Mesodermal cell (in vitro differentiated cells): ENCODE measurements around the gene EDA.

Experiments
- H3K27ac ChIP-seq: 2 replicates; pipeline ENCODE4 v1.7.0; 2013; ENCODE audit warnings: mild to moderate bottlenecking, low read depth, low read length, moderate library complexity; ENCODE audit not compliant: severe bottlenecking
- H3K36me3 ChIP-seq: 2 replicates; pipeline ENCODE4 v1.7.1; 2013; ENCODE audit warnings: mild to moderate bottlenecking, low read length, moderate library complexity; ENCODE audit not compliant: control insufficient read depth, insufficient read depth
- H3K4me1 ChIP-seq: one replicate; pipeline ENCODE4 v1.7.1; 2013; ENCODE audit warnings: mild to moderate bottlenecking, low read length; ENCODE audit not compliant: insufficient read depth, control insufficient read depth, poor library complexity, severe bottlenecking
- H3K4me3 ChIP-seq: 2 replicates; pipeline ENCODE4 v1.7.0; 2013; ENCODE audit warnings: low read length, control low read depth, mild to moderate bottlenecking; ENCODE audit not compliant: insufficient read depth, poor library complexity, severe bottlenecking; ENCODE audit errors: extremely low read depth
- H3K9me3 ChIP-seq: 2 replicates; pipeline ENCODE4 v1.7.1; 2013; ENCODE audit warnings: mild to moderate bottlenecking, low read length, moderate library complexity; ENCODE audit not compliant: control insufficient read depth
- WGBS, 2 experiments: methylation state at CpG; one replicate each; pipeline ENCODE4 v1.1.5; 2013; ENCODE audit warnings: missing lambda C conversion rate in 2 of 2; ENCODE audit not compliant: insufficient coverage in 2 of 2; 5-methylcytosine and 5-hydroxymethylcytosine counted together

EDA gene

GRCh38 chrX:69932323-69932722 is 316.4 kb downstream of the EDA start:
- no peaks in the 10 kb centered on the region for H3K9me3 ChIP-seq
- WGBS, 2 experiments: 80 to 86% methylated on average over 1 of the region's 3 CpGs
- H3K27ac ChIP-seq: no peak overlapping the region
- no peaks in the 10 kb centered on the region for H3K4me1 ChIP-seq
- no peaks in the 10 kb centered on the region for H3K36me3 ChIP-seq
- no peak overlapping the region for H3K4me3 ChIP-seq

- WGBS, 2 experiments: no CpG with 5 or more reads among the region's 2 CpGs
- no peak overlapping the region for H3K27ac ChIP-seq
- no peaks in the 10 kb centered on the region for H3K36me3 ChIP-seq
- no peak overlapping the region for H3K4me3 ChIP-seq
- H3K9me3 ChIP-seq: no peaks in the 10 kb centered on the region
- H3K4me1 ChIP-seq: no peaks in the 10 kb centered on the region
Measured at GRCh38 chrX:69948276-69948797, 332.4 kb downstream of the EDA start.

DNA sequence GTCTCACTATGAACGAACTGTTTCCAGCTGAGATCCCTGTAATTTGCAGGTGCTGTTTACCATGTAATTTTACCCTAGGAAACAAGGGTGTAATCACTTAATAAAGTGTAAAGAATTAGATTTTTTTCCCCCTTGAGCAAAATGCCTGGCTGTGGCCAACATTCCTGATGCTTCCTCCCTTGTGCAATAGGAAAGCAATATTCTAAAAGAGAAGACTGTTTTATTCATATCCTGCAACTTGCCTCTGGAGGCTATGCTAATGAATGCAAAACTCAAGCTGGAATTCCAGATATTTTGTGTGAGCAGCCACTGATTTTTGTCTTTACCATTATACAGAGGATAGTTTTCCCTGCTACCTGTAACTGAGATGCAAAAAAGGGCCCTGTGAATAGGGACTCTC is 335.8 kb downstream of the EDA start:
- no peaks in the 10 kb centered on the region for H3K4me1 ChIP-seq
- H3K27ac ChIP-seq: no peak overlapping the region
- no peaks in the 10 kb centered on the region for H3K9me3 ChIP-seq
- no CpG with 5 or more reads among the region's 1 CpG for WGBS, 2 experiments
- H3K4me3 ChIP-seq: no peak overlapping the region
- H3K36me3 ChIP-seq: no peaks in the 10 kb centered on the region

DNA sequence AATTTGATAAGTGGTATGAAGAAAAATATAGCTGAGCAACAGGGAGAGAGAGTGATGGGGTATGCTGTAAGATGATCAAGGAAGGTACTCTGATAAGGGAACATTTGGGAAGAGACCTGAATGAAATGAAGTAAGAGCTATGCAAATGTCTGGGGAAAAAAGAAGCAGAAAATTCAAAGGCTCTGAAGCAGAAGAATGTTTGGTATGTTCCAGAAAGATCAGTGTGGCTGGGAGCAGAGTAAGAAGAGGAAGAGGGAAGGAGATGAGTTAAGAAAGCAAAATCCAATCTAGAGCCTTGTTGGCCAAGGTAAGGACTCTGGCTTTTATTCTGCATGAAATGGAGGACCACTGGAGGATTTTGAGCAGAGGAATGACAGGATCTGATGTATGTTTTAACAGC is 343.8 kb downstream of the EDA start:
- Histone ChIP-seq H3K4me3 (no peak overlapping the region), H3K9me3 (no peaks in the 10 kb centered on the region), H3K4me1 (no peaks in the 10 kb centered on the region), H3K27ac (no peak overlapping the region), H3K36me3 (no peaks in the 10 kb centered on the region)

- H3K36me3 ChIP-seq: no peaks in the 10 kb centered on the region
- no peak overlapping the region for H3K4me3 ChIP-seq
- no peaks in the 10 kb centered on the region for H3K4me1 ChIP-seq
- H3K9me3 ChIP-seq: no peaks in the 10 kb centered on the region
- H3K27ac ChIP-seq: no peak overlapping the region
- 90% methylated on average over 2 of the region's 4 CpGs; no CpG with 5 or more reads in 1 of the 2 experiments for WGBS, 2 experiments
Measured at GRCh38 chrX:69961365-69962072, 345.6 kb downstream of the EDA start.

GRCh38 chrX:69968950-69969349 is 353.0 kb downstream of the EDA start:
- no peaks in the 10 kb centered on the region for H3K4me1 ChIP-seq
- no peaks in the 10 kb centered on the region for H3K9me3 ChIP-seq
- no peak overlapping the region for H3K4me3 ChIP-seq
- 80% methylated on average over 2 of the region's 4 CpGs; no CpG with 5 or more reads in 1 of the 2 experiments for WGBS, 2 experiments
- H3K27ac ChIP-seq: no peak overlapping the region
- H3K36me3 ChIP-seq: no peaks in the 10 kb centered on the region

GRCh38 chrX:69969460-69969859 is 353.5 kb downstream of the EDA start:
- no CpG with 5 or more reads among the region's 1 CpG for WGBS, 2 experiments
- Histone ChIP-seq H3K9me3 (no peaks in the 10 kb centered on the region), H3K27ac (no peak overlapping the region)

GRCh38 chrX:69987691-69988090 is 371.8 kb downstream of the EDA start:
- no peaks in the 10 kb centered on the region for H3K9me3 ChIP-seq
- no peaks in the 10 kb centered on the region for H3K36me3 ChIP-seq
- H3K27ac ChIP-seq: no peak overlapping the region
- no peak overlapping the region for H3K4me3 ChIP-seq
- no CpG with 5 or more reads among the region's 2 CpGs for WGBS, 2 experiments
- H3K4me1 ChIP-seq: no peaks in the 10 kb centered on the region

More at GRCh38 chrX:69969460-69969859, 353.5 kb downstream of the EDA start:
- no peaks in the 10 kb centered on the region for H3K4me1 ChIP-seq
- no peaks in the 10 kb centered on the region for H3K36me3 ChIP-seq
- H3K4me3 ChIP-seq: no peak overlapping the region

GRCh38 chrX:69988955-69989394 is 373.1 kb downstream of the EDA start:
- no peaks in the 10 kb centered on the region for H3K36me3 ChIP-seq
- no CpG with 5 or more reads among the region's 3 CpGs for WGBS, 2 experiments
- no peaks in the 10 kb centered on the region for H3K4me1 ChIP-seq
- H3K27ac ChIP-seq: no peak overlapping the region
- H3K9me3 ChIP-seq: no peaks in the 10 kb centered on the region
- no peak overlapping the region for H3K4me3 ChIP-seq

- Histone ChIP-seq H3K9me3 (no peaks in the 10 kb centered on the region), H3K36me3 (no peaks in the 10 kb centered on the region), H3K4me3 (no peak overlapping the region), H3K4me1 (no peaks in the 10 kb centered on the region), H3K27ac (no peak overlapping the region)
- WGBS, 2 experiments: 83% methylated on average over 1 of the region's 3 CpGs; no CpG with 5 or more reads in 1 of the 2 experiments
Measured at GRCh38 chrX:69991685-69992084, 375.8 kb downstream of the EDA start.

GRCh38 chrX:69993494-69993893 is 377.6 kb downstream of the EDA start:
- Histone ChIP-seq H3K4me3 (no peak overlapping the region), H3K36me3 (no peaks in the 10 kb centered on the region), H3K4me1 (no peaks in the 10 kb centered on the region), H3K9me3 (no peaks in the 10 kb centered on the region), H3K27ac (no peak overlapping the region)
